BJ (cell line): ENCODE measurements around the gene LHX3. TPM values are rescaled to one million over a fixed set of nuclear protein-coding genes. Genes with fewer than 3 reads are reported as not detected.

ENCODE experiments used
- CTCF ChIA-PET: fragments of 350-600 bp; formaldehyde crosslinking; extraction: SDS; loops from one replicate; lab custom pipeline; 2021; ENCODE audit warnings: antibody characterized with exemption, inconsistent platforms; lab: Yijun Ruan, JAX
- POLR2A ChIA-PET: fragments of 300-600 bp; sonication (Branson Sonifier 250); formaldehyde crosslinking; extraction: SDS; loops from one replicate; lab custom pipeline; 2021; ENCODE audit warnings: antibody characterized with exemption; lab: Charles Lee
- DNase-seq: peaks from one replicate; pipeline ENCODE4 v3.0.0-alpha.2; 2011; ENCODE audit warnings: low read depth
- H3K27me3 ChIP-seq: 2 replicates; pipeline ENCODE4 v1.6.0; 2011; ENCODE audit warnings: low read length; ENCODE audit not compliant: control insufficient read depth, insufficient read depth
- H3K36me3 ChIP-seq: 2 replicates; pipeline ENCODE4 v1.5.1; 2011; ENCODE audit warnings: low read length; ENCODE audit not compliant: control insufficient read depth, insufficient read depth
- H3K4me3 ChIP-seq: 2 replicates; pipeline ENCODE4 v1.5.1; 2011; ENCODE audit warnings: low read depth, mild to moderate bottlenecking, control low read depth, low read length
- CTCF ChIP-seq: IDR thresholded peaks from 2 replicates; pipeline ENCODE4 v1.5.1; 2011; ENCODE audit warnings: low read depth, mild to moderate bottlenecking, control low read depth, inconsistent platforms, low read length, moderate library complexity; ENCODE audit not compliant: insufficient read depth
- polyA plus RNA-seq: library from polyadenylated mRNA; depleted of rRNA; stranded (reverse); fragments of >200 nt; gene quantifications from 2 replicates; pipeline ENCODE4 v1.2.3, GENCODE V29; 2011

Gene LHX3
- polyA plus RNA-seq, 1 experiment: not detected

DNA sequence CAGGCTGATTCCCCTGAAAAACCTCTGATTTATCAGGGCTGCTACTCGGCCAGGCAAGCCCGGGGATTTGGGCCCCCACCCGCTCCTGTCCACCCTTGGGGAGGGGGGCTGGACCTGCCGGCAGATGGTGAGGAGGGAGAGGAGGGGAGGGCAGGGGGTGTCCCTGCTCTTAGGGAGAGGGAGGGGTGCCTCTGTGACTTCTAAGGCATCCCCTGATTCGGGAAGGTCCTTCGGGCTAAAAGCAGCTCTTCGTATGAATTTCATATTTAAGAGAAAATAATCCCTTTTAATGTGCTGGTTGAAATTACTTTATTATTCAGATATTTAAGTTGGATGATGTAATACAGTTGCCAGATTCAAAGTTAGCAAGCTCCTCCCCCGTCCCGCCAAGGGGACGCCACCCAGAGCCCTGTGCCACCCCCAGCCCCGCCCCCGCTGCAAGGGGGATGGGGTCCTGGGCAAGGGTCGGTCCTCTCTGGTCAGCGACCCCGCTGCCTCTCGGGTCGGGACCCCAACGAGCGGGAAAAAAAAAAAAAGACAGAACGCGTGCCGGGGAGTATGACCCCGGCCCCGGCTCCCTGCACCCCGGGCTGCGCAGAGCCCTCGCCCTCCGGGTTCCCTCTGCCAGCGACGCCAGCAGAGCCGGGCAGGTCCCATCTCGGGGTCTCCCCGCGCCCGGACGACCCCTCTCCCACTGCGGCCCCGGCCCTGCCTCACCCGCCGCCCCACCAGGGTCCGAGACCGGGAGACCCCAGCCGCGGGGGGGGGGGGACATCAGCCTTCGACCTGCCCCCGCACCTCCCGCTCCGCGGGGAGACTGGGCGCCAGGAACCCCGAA, 12.4 kb downstream of the LHX3 start:
- Histone ChIP-seq H3K27me3 (peaks cover 48% of the 10 kb centered on the region), H3K4me3 (no peak overlapping the region), H3K36me3 (no peaks in the 10 kb centered on the region)
- CTCF ChIA-PET: interaction anchor here (1.6 kb wide), 1 partner anchor 9 kb away, joined by 4 read pairs; no protein-coding TSS in a partner anchor
- DNase-seq: no peak
- POLR2A ChIA-PET: interaction anchor here (0.7 kb wide), 1 partner anchor 103 kb away, joined by 5 read pairs; no protein-coding TSS in a partner anchor
- no peak for TF ChIP-seq CTCF

- DNase-seq: no peak
- TF ChIP-seq CTCF: no peak
- no peaks in the 10 kb centered on the region for H3K36me3 ChIP-seq
- POLR2A ChIA-PET: no interaction called here
- H3K27me3 ChIP-seq: peaks cover 44% of the 10 kb centered on the region
- no peak overlapping the region for H3K4me3 ChIP-seq
- CTCF ChIA-PET: interaction anchor here (1.6 kb wide), 1 partner anchor 10 kb away, joined by 4 read pairs; no protein-coding TSS in a partner anchor
Observed at GRCh38 chr9:136191960-136192286, 13.0 kb downstream of the LHX3 start.

- no peak overlapping the region for H3K4me3 ChIP-seq
- H3K36me3 ChIP-seq: no peaks in the 10 kb centered on the region
- DNase-seq: no peak
- ChIA-PET POLR2A (no interaction called here), CTCF (interaction anchor here (1.6 kb wide), 1 partner anchor 11 kb away, joined by 4 read pairs; no protein-coding TSS in a partner anchor)
- peaks cover 39% of the 10 kb centered on the region for H3K27me3 ChIP-seq
- no peak for TF ChIP-seq CTCF
Observed at GRCh38 chr9:136191099-136191959, 13.6 kb downstream of the LHX3 start.

DNA sequence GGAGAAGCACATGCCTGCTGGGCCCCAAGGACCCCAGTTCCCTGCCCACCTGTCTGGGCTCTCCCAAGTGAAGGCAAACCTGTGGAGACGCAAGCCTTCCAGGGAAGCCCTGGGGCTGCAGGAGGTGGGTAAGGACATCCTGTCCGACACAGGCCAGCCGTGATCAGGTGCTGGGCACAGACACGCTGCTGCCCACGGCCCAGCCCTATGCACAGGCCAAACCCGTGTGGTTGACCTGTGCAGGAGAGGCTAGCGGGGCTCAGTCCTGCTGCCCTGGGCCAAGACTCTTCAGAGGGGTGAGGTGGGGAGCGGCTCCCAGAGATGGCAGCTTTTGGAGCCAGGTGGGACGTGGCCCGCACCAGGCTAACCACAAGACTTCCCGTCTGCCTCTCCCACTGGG, 14.3 kb downstream of the LHX3 start:
- H3K27me3 ChIP-seq: peaks cover 33% of the 10 kb centered on the region
- no peak for TF ChIP-seq CTCF
- no peak for DNase-seq
- H3K36me3 ChIP-seq: no peaks in the 10 kb centered on the region
- ChIA-PET POLR2A (no interaction called here), CTCF (interaction anchor here (1.6 kb wide), 1 partner anchor 11 kb away, joined by 4 read pairs; no protein-coding TSS in a partner anchor)
- no peak overlapping the region for H3K4me3 ChIP-seq

DNA sequence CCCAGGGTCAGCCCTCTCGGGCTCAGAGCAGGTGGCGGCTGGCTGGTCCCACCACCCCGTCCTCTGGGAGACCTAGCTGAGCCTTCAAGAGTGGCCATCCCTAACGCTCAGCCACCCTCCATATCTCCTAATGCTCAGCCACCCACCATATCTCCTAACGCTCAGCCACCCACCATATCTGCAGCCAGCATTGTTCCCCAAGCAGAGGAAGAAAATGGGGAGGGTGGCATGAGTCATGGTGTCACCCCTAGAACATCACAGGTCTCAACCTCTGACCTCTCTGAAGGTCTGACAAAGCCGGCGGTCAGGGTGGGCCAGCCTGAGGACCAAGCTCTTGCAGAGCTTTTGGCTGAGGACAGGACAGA, 14.7 kb downstream of the LHX3 start:
- peaks cover 31% of the 10 kb centered on the region for H3K27me3 ChIP-seq
- no peak for DNase-seq
- ChIA-PET POLR2A (no interaction called here), CTCF (interaction anchor here (1.0 kb wide), 1 partner anchor 9 kb away, joined by 3 read pairs; no protein-coding TSS in a partner anchor)
- no peak overlapping the region for H3K4me3 ChIP-seq
- no peaks in the 10 kb centered on the region for H3K36me3 ChIP-seq
- no peak for TF ChIP-seq CTCF
